GM18868 (cell line): ENCODE results near the gene MEX3D.

Experiments used
- ATAC-seq: cut with Tn5 transposase; IDR thresholded peaks from one replicate; pipeline ENCODE4 v1.9.1; 2021; ENCODE audit warnings: mild to moderate bottlenecking, moderate library complexity; ENCODE audit not compliant: unreplicated experiment

MEX3D gene

DNA sequence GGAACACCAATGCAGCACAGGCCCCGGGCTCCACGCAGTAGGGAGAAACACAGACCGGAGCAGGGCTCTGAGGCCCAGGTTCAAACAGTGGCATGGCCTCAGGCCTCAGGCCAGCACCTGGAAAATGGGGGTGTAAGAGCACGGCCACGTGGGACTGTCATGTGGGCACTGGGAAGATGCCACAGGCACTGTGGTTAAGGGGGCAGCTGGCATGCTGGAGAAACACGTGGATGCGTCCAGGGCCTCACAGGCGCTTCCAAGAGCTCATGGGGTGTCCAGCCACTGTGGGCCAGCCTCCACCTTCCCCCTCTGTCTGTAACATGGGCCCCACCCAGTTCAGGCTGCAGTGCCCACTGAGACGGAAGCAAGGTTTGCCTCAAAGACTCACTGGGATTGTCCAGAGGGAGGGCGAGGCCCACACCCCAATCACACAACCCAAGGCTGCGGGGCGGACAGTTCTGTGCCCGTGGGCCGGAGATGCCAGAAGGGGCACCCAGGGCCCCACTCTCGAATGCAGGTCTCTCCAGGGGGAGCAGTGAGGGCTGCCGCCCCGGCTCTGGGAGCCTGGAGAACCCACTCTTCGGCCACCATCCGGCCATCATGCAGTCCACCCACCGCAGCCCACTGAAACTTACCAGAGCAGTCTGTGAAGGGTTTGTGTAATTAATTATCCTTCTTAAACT, 30.8 kb upstream of the MEX3D start:
- ATAC-seq, result no peak

- ATAC-seq, result no peak
Observed at GRCh38 chr19:1593501-1593772, 25.3 kb upstream of the MEX3D start.

GRCh38 chr19:1592755-1593500, 24.8 kb upstream of the MEX3D start, which contains the start of gene MBD3:
Gene MBD3 (minus strand): TSS chr19:1592865. CDS start chr19:1592631, 234 bp downstream.
- peak; percentile 67 for ATAC-seq

DNA sequence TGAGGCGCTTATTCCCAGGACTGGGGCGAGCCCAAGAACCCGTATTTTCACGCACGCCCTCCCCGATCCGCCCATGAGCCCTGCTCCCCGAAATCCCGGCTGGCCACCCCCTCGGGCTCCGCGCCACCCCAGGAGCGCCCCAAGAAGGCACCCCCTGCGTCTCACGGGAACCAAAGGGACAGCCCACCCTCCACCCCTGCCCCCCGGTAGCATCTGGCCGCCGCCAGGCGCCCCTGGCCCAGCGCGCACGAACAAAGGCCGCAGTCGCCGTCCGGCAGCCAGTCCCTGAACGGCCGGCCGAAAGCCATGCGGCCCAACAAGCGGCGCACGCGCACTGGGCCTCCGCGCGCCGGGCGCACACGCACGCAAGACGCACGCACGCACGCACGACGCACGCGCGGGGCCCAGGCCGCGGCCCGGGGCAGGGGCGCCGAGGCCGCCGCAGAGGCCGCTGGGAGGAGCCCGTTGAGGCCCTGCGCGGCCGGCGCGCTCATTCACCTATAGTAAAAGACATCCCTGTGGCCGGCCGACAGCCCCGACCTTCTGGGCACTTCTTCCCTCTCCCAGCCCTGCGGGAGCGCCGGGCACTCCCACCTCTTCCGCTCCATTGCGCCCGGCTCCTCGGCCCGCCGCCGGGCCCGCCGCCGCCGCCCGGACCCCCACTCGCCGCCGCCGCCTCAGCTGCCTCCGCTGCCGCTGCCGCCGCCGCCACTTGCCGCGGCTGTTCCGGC, 24.1 kb upstream of the MEX3D start:
- peak; percentile 66 for ATAC-seq

DNA sequence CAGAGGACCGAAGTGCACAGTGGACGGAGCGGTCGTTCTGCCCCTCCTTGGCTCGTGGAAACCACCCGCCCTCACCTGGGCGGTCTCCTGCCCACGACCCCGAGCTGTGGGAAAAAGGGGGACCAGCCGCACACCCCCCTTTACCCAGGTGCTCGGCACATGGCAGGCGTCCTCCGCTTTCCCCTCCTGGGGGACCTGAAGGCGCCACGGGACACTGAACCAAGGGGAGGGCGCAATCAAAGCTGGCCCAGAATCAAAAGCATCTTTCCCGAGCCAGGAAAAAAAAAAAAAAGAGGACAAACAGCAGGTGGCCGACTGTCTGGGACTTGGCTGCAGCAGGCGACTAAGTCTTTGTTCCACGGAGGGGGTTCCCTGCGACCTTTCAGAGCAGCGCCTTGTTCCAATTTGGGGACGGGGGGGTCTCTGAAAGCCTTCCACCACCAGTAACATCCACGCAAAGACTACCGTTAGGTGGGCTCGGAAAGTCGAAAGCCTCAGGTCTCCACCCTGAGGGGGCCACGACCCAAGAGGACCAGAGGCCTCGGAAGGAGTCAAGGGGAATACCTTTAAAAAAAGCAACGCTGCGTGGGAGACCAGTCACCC, 23.4 kb upstream of the MEX3D start:
- ATAC-seq, result no peak

- ATAC-seq, result no peak
Observed at GRCh38 chr19:1590641-1591397, 22.7 kb upstream of the MEX3D start.

- no peak for ATAC-seq
Observed at GRCh38 chr19:1587872-1588271, 19.7 kb upstream of the MEX3D start.

GRCh38 chr19:1585243-1585580, 17.1 kb upstream of the MEX3D start:
- no peak for ATAC-seq

- no peak for ATAC-seq
Observed at GRCh38 chr19:1584500-1585242, 16.5 kb upstream of the MEX3D start.

- no peak for ATAC-seq
Observed at GRCh38 chr19:1582201-1582600, 14.1 kb upstream of the MEX3D start.

- no peak for ATAC-seq
Observed at GRCh38 chr19:1580957-1581356, 12.8 kb upstream of the MEX3D start.

DNA sequence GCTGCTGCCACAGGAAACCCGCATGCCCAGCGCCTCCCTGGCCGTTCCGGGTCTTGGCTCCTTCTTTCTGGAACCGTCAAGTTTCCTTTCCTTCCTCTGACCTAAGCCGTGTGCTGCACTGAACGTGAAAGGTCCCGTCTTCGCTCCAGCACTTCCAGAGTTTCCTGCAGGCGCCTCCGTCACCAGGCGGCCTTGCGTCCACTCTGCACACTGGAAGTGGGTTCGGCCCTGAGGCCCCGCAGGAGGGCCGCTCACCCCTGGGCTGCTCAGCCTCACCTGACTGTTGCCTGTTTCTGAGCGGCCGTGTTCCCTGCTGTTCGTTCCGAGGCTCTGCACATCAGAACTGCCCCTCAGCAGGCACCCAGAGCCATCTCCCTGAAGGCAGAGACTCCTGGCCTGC, 12.3 kb upstream of the MEX3D start:
- no peak for ATAC-seq

- ATAC-seq, result no peak
Observed at GRCh38 chr19:1579222-1579621, 11.1 kb upstream of the MEX3D start.

GRCh38 chr19:1577929-1578618, 9.9 kb upstream of the MEX3D start:
- ATAC-seq, result no peak

GRCh38 chr19:1577090-1577928, 9.2 kb upstream of the MEX3D start:
- ATAC-seq, result no peak

DNA sequence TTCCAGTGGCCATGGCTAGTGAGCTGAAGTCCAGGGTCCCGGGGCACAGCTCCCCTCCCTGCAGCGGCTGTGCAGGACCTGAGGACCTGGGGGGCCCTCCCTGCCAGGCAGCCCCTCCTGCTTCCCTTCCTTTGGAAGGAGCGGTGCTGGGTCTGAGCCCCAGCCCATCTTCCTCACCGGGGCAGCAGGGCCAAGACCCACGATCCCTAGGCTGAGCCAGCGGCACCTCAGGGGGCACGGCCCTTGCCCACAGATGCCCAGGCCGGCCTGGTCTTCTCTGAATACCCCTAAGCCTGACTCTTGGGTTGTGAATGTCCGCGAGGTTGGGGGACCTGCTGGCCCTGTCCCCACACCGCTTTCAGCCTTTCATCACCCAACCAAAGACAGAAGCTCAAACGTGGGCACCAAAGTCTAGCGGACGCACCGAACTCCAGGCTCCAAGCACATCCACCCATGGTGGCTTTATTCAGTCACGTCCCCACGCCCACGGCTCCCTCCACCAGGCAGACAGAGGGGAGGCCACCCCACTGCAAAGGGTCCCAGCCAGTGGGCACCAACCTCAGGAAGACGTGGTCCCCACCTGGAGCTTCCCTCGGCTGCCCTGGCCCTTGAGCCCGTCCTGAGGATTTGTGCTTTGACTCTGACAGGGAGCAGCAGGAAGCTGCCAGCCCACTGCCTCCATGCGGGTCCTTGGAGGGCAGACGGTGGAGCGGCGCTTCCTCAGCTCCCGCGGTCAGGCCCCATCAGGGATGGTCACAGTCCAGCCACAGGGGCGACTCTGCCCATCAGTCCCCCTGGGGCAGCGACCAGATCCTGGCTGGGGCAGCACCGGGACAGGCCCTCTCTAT, 8.3 kb upstream of the MEX3D start:
- no peak for ATAC-seq

GRCh38 chr19:1575323-1576241, 7.5 kb upstream of the MEX3D start:
- ATAC-seq, result no peak
